ENCODE results near the gene ALKBH3. TPM values are rescaled to one million over a fixed set of nuclear protein-coding genes. Genes with fewer than 3 reads are reported as not detected.

The ALKBH3 gene
- polyA plus RNA-seq, 1 donor (not counting 4 experiments of a cell fraction or from before 2014, with no cell fraction given), result 42.4 TPM

- Histone ChIP-seq H2AFZ (ENCODE audit: control insufficient read depth, low read length) (peak overlapping the region; percentile 24), H3K9ac (ENCODE audit: control insufficient read depth, extremely low read depth, insufficient read depth, low read length) (no peak overlapping the region), H3K27me3 (ENCODE audit: control insufficient read depth, extremely low read depth, insufficient read depth, low read length) (peaks cover 29% of the 10 kb centered on the region), H3K79me2 (ENCODE audit: control insufficient read depth, insufficient read depth, low read length) (no peaks in the 10 kb centered on the region), H3K36me3 (ENCODE audit: control insufficient read depth in 2 of 2, extremely low read depth in 1 of 2, insufficient read depth in 2 of 2, low read length in 2 of 2) (no peaks in the 10 kb centered on the region), H3K27ac (ENCODE audit: control insufficient read depth, insufficient read depth, low read length) (peak overlapping the region; percentile 10), H3K4me2 (ENCODE audit: control insufficient read depth, extremely low read depth, insufficient read depth, low read depth, low read length) (peak overlapping the region; percentile 9), H4K20me1 (ENCODE audit: control insufficient read depth, extremely low read depth, insufficient read depth, low read length) (no peaks in the 10 kb centered on the region), H3K4me1 (ENCODE audit: control insufficient read depth, extremely low read depth, insufficient read depth, low read length) (peaks cover 9% of the 10 kb centered on the region), H3K9me1 (ENCODE audit: control insufficient read depth, extremely low read depth, insufficient read depth, low read length) (no peaks in the 10 kb centered on the region), H3K4me3 (ENCODE audit: control insufficient read depth in 2 of 3, extremely low read depth in 1 of 3, insufficient read depth in 2 of 3, low read depth in 1 of 3, low read length in 3 of 3) (no peak overlapping the region), H3K9me3 (ENCODE audit: control insufficient read depth, low read depth, low read length) (no peaks in the 10 kb centered on the region)
- FAIRE-seq (peak; percentile 91), DNase-seq (ENCODE audit: low read depth, low spot score) (peak; percentile 17)
- TF ChIP-seq CTCF (optimal IDR thresholded peaks at IDR 0.05 in 1 of 3, IDR thresholded peaks at IDR 0.05 in 1 of 3, conservative IDR thresholded peaks at IDR 0.05 in 1 of 3; ENCODE audit: extremely low read depth in 1 of 3, insufficient read depth in 2 of 3, low read length in 3 of 3) (peak in 2 of 3 experiments; percentile 16 to 21), EZH2 (IDR thresholded peaks at IDR 0.05; ENCODE audit: low read length) (no peak)
- dilution Hi-C loops (cut with MboI; ENCODE audit: extremely low pct_ligation_motif_present, low sequenced_read_pairs), result no loop called here
These were observed 57.1 kb downstream of the ALKBH3 start for GRCh38 chr11:43937434-43938411.

DNA sequence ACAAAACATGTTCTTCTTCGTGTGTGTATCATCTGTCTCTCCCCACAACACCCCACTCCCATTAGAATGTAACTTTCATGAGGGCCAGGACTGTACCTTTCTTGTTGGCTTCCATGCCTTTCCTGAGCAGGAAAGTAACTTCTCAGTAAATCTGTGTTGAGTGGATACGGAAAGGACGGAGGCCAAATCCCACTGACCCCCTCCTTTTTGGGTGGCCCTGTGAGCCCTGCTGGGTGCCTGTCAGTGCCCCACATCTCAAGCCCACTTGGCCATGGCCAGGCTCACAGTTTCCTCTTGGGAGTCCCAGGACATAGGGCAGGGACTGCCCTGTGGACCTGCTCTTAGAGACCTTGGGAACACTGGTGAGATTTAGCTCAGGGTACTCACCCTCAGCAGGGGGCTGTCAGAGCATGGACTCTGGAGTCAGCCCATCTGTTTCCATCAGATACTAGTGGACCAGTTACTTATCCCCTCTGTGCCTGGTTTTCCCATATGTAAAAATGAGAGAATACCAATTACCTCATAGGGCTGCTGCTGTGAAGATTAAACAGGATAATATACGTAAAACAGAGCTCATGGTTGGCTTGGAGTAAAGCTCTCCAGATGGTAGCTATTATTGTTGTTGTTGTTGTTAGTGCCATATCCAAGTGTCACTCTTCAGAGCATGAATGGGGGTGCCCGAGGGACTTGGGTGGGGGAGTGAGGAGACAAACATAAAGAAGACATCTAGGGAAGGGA lies 60.8 kb downstream of the ALKBH3 start:
- DNase-seq (ENCODE audit: low read depth, low spot score) (no peak), FAIRE-seq (no peak)
- Histone ChIP-seq H3K9me1 (ENCODE audit: control insufficient read depth, extremely low read depth, insufficient read depth, low read length) (no peaks in the 10 kb centered on the region), H4K20me1 (ENCODE audit: control insufficient read depth, extremely low read depth, insufficient read depth, low read length) (peaks cover 3% of the 10 kb centered on the region), H2AFZ (ENCODE audit: control insufficient read depth, low read length) (no peak overlapping the region), H3K27me3 (ENCODE audit: control insufficient read depth, extremely low read depth, insufficient read depth, low read length) (peaks cover 44% of the 10 kb centered on the region), H3K36me3 (ENCODE audit: control insufficient read depth in 2 of 2, extremely low read depth in 1 of 2, insufficient read depth in 2 of 2, low read length in 2 of 2) (no peaks in the 10 kb centered on the region), H3K9me3 (ENCODE audit: control insufficient read depth, low read depth, low read length) (no peaks in the 10 kb centered on the region), H3K4me2 (ENCODE audit: control insufficient read depth, extremely low read depth, insufficient read depth, low read depth, low read length) (peak overlapping the region; percentile 51), H3K4me3 (ENCODE audit: control insufficient read depth in 2 of 3, extremely low read depth in 1 of 3, insufficient read depth in 2 of 3, low read depth in 1 of 3, low read length in 3 of 3) (peak overlapping the region in 1 of 3 experiments; percentile 46), H3K4me1 (ENCODE audit: control insufficient read depth, extremely low read depth, insufficient read depth, low read length) (peaks cover 24% of the 10 kb centered on the region), H3K9ac (ENCODE audit: control insufficient read depth, extremely low read depth, insufficient read depth, low read length) (no peak overlapping the region), H3K27ac (ENCODE audit: control insufficient read depth, insufficient read depth, low read length) (no peak overlapping the region), H3K79me2 (ENCODE audit: control insufficient read depth, insufficient read depth, low read length) (no peaks in the 10 kb centered on the region)
- dilution Hi-C loops (cut with MboI; ENCODE audit: extremely low pct_ligation_motif_present, low sequenced_read_pairs), result no loop called here
- TF ChIP-seq EZH2 (IDR thresholded peaks at IDR 0.05; ENCODE audit: low read length), result no peak
- no peak for TF ChIP-seq CTCF (optimal IDR thresholded peaks at IDR 0.05 in 1 of 3, IDR thresholded peaks at IDR 0.05 in 1 of 3, conservative IDR thresholded peaks at IDR 0.05 in 1 of 3; ENCODE audit: extremely low read depth in 1 of 3, insufficient read depth in 2 of 3, low read length in 3 of 3)
